Measurements from ENCODE around the gene MRPL57.
"Not testable (repeated sequence)": the region's sequence is repeated elsewhere in the genome, so short reads cannot be mapped to it uniquely, and the experiment has no call there.

MRPL57 gene

DNA sequence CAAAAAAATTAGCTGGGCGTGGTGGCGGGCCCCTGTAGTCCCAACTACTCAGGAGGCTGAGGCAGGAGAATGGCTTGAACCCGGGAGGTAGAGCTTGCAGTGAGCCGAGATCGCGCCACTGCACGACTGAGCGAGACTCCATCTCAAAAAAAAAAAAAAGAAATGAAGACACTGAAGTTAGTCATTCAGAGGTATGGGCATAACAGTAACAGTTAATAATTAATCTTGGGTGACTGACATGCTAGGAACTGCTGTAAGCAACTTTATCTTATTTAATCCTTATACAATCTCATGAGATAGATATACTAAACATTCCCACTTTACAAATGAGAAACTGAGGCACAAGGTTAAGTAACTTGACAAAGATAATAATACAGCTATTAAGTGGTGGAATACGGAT is 5.0 kb upstream of the MRPL57 start:
- Histone ChIP-seq H3K36me3 (ENCODE audit: control insufficient read depth in 1 of 2, insufficient read depth in 2 of 2, low read depth in 1 of 2, low read length in 2 of 2) (no peaks in the 10 kb centered on the region), H4K91ac (ENCODE audit: low read length) (no peak overlapping the region), H3K9ac (ENCODE audit: low read length) (no peak overlapping the region), H3K27me3 (ENCODE audit: control insufficient read depth in 1 of 2, insufficient read depth in 1 of 2, low read length in 2 of 2) (no peaks in the 10 kb centered on the region), H2BK5ac (ENCODE audit: low read depth, low read length, poor library complexity, severe bottlenecking) (no peak overlapping the region), H3K14ac (ENCODE audit: low read length in 2 of 2) (no peak overlapping the region), H3K27ac (ENCODE audit: low read length, poor library complexity, severe bottlenecking) (no peak overlapping the region), H3K18ac (ENCODE audit: low read depth in 1 of 2, low read length in 2 of 2) (no peak overlapping the region), H4K8ac (ENCODE audit: low read length) (no peak overlapping the region), H2BK120ac (ENCODE audit: low read depth, low read length) (no peak overlapping the region), H2BK12ac (ENCODE audit: low read length in 2 of 2) (no peak overlapping the region), H2BK15ac (ENCODE audit: low read depth, poor library complexity, severe bottlenecking) (no peak overlapping the region), H2AK5ac (ENCODE audit: low read length, severe bottlenecking) (no peak overlapping the region), H3K4me1 (ENCODE audit: control insufficient read depth, insufficient read depth, low read depth, low read length) (no peaks in the 10 kb centered on the region), H3K79me1 (replicated peaks; ENCODE audit: low read length, poor library complexity, severe bottlenecking) (peaks cover 10% of the 10 kb centered on the region), H3K4me2 (ENCODE audit: low read length, poor library complexity, severe bottlenecking) (no peak overlapping the region), H2AFZ (ENCODE audit: low read depth, low read length) (no peak overlapping the region), H3K4ac (ENCODE audit: low read depth in 1 of 2, low read length in 2 of 2) (no peak overlapping the region), H3K9me3 (ENCODE audit: control insufficient read depth, low read length) (no peaks in the 10 kb centered on the region), H3K4me3 (ENCODE audit: insufficient read depth in 1 of 2, low read depth in 1 of 2, low read length in 2 of 2) (no peak overlapping the region), H3K23ac (ENCODE audit: low read length in 2 of 2) (no peak overlapping the region)
- no peak for DNase-seq
- 96% methylated on average over 4 of the region's 9 CpGs for WGBS

DNA sequence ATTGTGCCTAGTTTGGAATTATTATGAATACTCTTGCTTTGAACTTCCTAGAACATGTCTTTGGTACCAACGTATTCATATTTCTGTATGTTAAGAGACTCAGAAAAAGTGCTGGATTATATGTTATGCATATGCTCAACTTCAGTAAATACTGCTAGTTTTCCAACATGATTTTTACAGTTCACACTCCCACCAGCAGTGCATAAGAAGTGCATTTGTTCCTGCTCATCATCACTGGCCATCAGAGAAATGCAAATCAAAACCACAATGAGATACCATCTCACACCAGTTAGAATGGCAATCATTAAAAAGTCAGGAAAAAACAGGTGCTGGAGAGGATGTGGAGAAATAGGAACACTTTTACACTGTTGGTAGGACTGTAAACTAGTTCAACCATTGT is 2.7 kb upstream of the MRPL57 start:
- not testable (repeated sequence) for DNase-seq

DNA sequence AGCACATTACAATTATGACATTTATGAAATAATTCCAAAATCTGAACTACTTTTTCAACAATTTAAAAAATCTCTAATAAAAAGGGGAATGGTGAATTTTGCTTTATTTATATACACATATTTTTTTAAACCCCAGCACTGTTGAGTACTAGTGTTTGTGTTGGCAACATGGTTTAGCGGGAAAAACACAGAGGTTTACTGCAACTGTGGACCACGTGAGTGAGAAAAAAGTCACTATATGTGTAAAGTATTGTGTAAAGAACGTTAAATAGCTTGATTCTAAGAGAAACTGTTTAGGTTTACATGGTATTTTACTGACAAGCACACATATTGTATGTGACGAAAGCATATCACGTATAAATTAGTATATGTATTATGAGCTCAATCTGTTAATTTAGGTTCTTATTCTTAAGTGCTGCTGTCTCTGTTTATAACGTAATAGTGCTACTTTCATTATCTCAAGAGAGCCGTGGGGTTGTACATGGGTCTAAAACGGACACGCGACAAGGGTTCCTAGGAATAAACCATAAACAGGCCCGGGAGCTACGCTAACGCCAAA is 723 bp upstream of the MRPL57 start:
- Histone ChIP-seq H2AFZ (ENCODE audit: low read depth, low read length) (peak overlapping the region; percentile 99), H2BK120ac (ENCODE audit: low read depth, low read length) (no peak overlapping the region), H2BK15ac (ENCODE audit: low read depth, poor library complexity, severe bottlenecking) (no peak overlapping the region), H4K8ac (ENCODE audit: low read length) (peak overlapping the region; percentile 21), H3K4me1 (ENCODE audit: control insufficient read depth, insufficient read depth, low read depth, low read length) (peaks cover 7% of the 10 kb centered on the region), H2BK5ac (ENCODE audit: low read depth, low read length, poor library complexity, severe bottlenecking) (no peak overlapping the region), H3K23ac (ENCODE audit: low read length in 2 of 2) (no peak overlapping the region), H3K36me3 (ENCODE audit: control insufficient read depth in 1 of 2, insufficient read depth in 2 of 2, low read depth in 1 of 2, low read length in 2 of 2) (peaks cover 0 to 6% of the 10 kb centered on the region in 2 experiments), H3K4me3 (ENCODE audit: insufficient read depth in 1 of 2, low read depth in 1 of 2, low read length in 2 of 2) (peak overlapping the region; percentile 88 to 100), H2AK5ac (ENCODE audit: low read length, severe bottlenecking) (no peak overlapping the region), H3K9me3 (ENCODE audit: control insufficient read depth, low read length) (no peaks in the 10 kb centered on the region), H4K91ac (ENCODE audit: low read length) (no peak overlapping the region), H2BK12ac (ENCODE audit: low read length in 2 of 2) (no peak overlapping the region), H3K9ac (ENCODE audit: low read length) (peak overlapping the region; percentile 92), H3K18ac (ENCODE audit: low read depth in 1 of 2, low read length in 2 of 2) (no peak overlapping the region), H3K79me1 (replicated peaks; ENCODE audit: low read length, poor library complexity, severe bottlenecking) (peaks cover 11% of the 10 kb centered on the region), H3K27ac (ENCODE audit: low read length, poor library complexity, severe bottlenecking) (peak overlapping the region; percentile 50), H3K14ac (ENCODE audit: low read length in 2 of 2) (no peak overlapping the region), H3K4ac (ENCODE audit: low read depth in 1 of 2, low read length in 2 of 2) (peak overlapping the region in 1 of 2 experiments; percentile 35), H3K27me3 (ENCODE audit: control insufficient read depth in 1 of 2, insufficient read depth in 1 of 2, low read length in 2 of 2) (no peaks in the 10 kb centered on the region), H3K4me2 (ENCODE audit: low read length, poor library complexity, severe bottlenecking) (peak overlapping the region; percentile 94)
- DNase-seq = peak; percentile 76
- 0% methylated on average over 10 of the region's 13 CpGs for WGBS

More for the DNA sequence above, 2.7 kb upstream of the MRPL57 start:
- no CpG with 5 or more reads among the region's 1 CpG for WGBS
- H3K9me3 ChIP-seq (ENCODE audit: control insufficient read depth, low read length); H3K27ac ChIP-seq (ENCODE audit: low read length, poor library complexity, severe bottlenecking); H2AFZ ChIP-seq (ENCODE audit: low read depth, low read length); H3K23ac ChIP-seq (ENCODE audit: low read length in 2 of 2); H3K4me2 ChIP-seq (ENCODE audit: low read length, poor library complexity, severe bottlenecking); H3K14ac ChIP-seq (ENCODE audit: low read length in 2 of 2); H3K27me3 ChIP-seq (ENCODE audit: control insufficient read depth in 1 of 2, insufficient read depth in 1 of 2, low read length in 2 of 2); H2BK15ac ChIP-seq (ENCODE audit: low read depth, poor library complexity, severe bottlenecking); H4K8ac ChIP-seq (ENCODE audit: low read length); H3K4me1 ChIP-seq (ENCODE audit: control insufficient read depth, insufficient read depth, low read depth, low read length); H3K9ac ChIP-seq (ENCODE audit: low read length); H2AK5ac ChIP-seq (ENCODE audit: low read length, severe bottlenecking); H3K4ac ChIP-seq (ENCODE audit: low read depth in 1 of 2, low read length in 2 of 2); H3K36me3 ChIP-seq (ENCODE audit: control insufficient read depth in 1 of 2, insufficient read depth in 2 of 2, low read depth in 1 of 2, low read length in 2 of 2); H4K91ac ChIP-seq (ENCODE audit: low read length); H2BK5ac ChIP-seq (ENCODE audit: low read depth, low read length, poor library complexity, severe bottlenecking); H3K18ac ChIP-seq (ENCODE audit: low read depth in 1 of 2, low read length in 2 of 2); H2BK12ac ChIP-seq (ENCODE audit: low read length in 2 of 2); H3K4me3 ChIP-seq (ENCODE audit: insufficient read depth in 1 of 2, low read depth in 1 of 2, low read length in 2 of 2); H2BK120ac ChIP-seq (ENCODE audit: low read depth, low read length): not testable (repeated sequence)
- H3K79me1 ChIP-seq (replicated peaks; ENCODE audit: low read length, poor library complexity, severe bottlenecking) = peaks cover 14% of the 10 kb centered on the region

DNA sequence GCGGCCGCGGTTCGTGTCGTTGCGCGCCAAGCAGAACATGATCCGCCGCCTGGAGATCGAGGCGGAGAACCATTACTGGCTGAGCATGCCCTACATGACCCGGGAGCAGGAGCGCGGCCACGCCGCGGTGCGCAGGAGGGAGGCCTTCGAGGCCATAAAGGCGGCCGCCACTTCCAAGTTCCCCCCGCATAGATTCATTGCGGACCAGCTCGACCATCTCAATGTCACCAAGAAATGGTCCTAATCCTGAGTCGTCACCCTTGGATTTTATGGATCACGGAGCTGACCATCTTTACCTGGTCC is 475 bp downstream of the MRPL57 start:
- Histone ChIP-seq H3K4ac (ENCODE audit: low read depth in 1 of 2, low read length in 2 of 2) (peak overlapping the region; percentile 97 to 98), H3K4me1 (ENCODE audit: control insufficient read depth, insufficient read depth, low read depth, low read length) (peaks cover 12% of the 10 kb centered on the region), H3K27me3 (ENCODE audit: control insufficient read depth in 1 of 2, insufficient read depth in 1 of 2, low read length in 2 of 2) (no peaks in the 10 kb centered on the region), H4K91ac (ENCODE audit: low read length) (peak overlapping the region; percentile 93), H3K36me3 (ENCODE audit: control insufficient read depth in 1 of 2, insufficient read depth in 2 of 2, low read depth in 1 of 2, low read length in 2 of 2) (peaks cover 0 to 6% of the 10 kb centered on the region in 2 experiments), H3K4me3 (ENCODE audit: insufficient read depth in 1 of 2, low read depth in 1 of 2, low read length in 2 of 2) (peak overlapping the region; percentile 88 to 100), H3K79me1 (replicated peaks; ENCODE audit: low read length, poor library complexity, severe bottlenecking) (peaks cover 11% of the 10 kb centered on the region), H3K27ac (ENCODE audit: low read length, poor library complexity, severe bottlenecking) (peak overlapping the region; percentile 97), H3K18ac (ENCODE audit: low read depth in 1 of 2, low read length in 2 of 2) (peak overlapping the region; percentile 94 to 98), H3K9ac (ENCODE audit: low read length) (peak overlapping the region; percentile 92), H3K23ac (ENCODE audit: low read length in 2 of 2) (peak overlapping the region in 1 of 2 experiments; percentile 69), H3K4me2 (ENCODE audit: low read length, poor library complexity, severe bottlenecking) (peak overlapping the region; percentile 76), H2BK15ac (ENCODE audit: low read depth, poor library complexity, severe bottlenecking) (peak overlapping the region; percentile 96), H4K8ac (ENCODE audit: low read length) (peak overlapping the region; percentile 95), H2AK5ac (ENCODE audit: low read length, severe bottlenecking) (peak overlapping the region; percentile 24), H3K9me3 (ENCODE audit: control insufficient read depth, low read length) (no peaks in the 10 kb centered on the region), H2AFZ (ENCODE audit: low read depth, low read length) (peak overlapping the region; percentile 100), H3K14ac (ENCODE audit: low read length in 2 of 2) (peak overlapping the region; percentile 80 to 89), H2BK120ac (ENCODE audit: low read depth, low read length) (peak overlapping the region; percentile 98), H2BK5ac (ENCODE audit: low read depth, low read length, poor library complexity, severe bottlenecking) (peak overlapping the region; percentile 66), H2BK12ac (ENCODE audit: low read length in 2 of 2) (no peak overlapping the region)
- no peak for DNase-seq
- WGBS = 2% methylated on average over 25 of the region's 26 CpGs
